Measurements from ENCODE around the gene ARHGDIA.

Gene ARHGDIA

DNA sequence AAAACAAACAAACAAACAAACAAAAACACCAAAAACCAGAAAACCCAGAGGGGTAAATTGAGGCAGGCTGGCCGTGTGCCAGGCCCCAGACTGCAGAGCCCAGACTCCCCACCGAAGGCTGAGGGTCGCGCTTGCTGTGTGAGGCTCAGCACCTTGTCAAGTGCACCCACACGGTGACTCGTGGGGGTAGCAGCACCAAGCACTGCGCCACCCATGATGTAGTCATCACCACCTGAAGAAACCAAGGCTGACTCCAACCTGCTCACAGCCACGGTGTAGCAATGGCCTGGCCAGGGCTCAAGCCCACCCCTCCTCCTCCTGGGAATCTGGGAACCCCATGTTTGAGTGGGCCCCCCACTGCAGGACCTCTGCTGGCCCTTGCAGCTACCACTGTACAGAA, 50.0 kb downstream of the ARHGDIA start:
- no peak for FAIRE-seq

DNA sequence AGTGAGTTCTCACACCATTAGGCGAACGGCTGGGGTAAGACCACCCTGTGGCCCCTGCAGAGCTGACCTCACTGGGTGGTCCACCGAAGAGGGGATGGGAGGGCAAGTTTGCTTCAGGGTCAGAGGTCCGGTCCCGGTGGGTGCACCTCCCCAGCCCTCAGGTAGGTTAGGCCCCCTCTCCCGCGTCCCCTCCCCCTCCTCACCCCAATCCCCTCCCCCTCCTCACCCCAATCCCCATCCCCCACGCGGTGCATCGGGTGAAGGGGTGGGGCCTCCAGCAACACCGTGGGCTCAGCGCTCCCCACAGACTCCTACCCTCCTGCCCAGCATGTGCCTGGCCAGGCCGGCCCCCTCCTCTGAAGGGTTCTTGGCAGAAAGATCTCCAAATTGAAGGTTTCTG, 51.4 kb downstream of the ARHGDIA start:
- FAIRE-seq, result no peak

DNA sequence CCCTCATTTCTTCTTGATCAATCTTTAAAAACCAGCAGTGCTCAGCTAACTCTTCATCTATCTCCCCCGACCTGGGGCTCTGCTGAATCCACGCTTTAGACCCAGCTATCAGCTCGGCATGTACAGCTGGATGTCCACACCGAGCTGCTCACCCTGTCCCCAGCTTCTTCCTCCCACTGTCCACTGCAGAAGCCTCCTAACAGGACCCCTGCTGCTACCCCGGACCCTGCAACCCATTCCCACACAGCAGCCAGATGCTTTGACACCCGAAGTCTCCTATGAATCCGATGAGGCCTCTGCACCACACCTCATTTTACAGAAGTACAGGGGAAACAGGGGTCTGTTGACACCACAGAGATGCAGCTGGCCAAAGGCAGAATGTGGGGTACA, 53.4 kb downstream of the ARHGDIA start:
- no peak for FAIRE-seq

Measured in endometrium (tissue), 2 donors.